Left forelimb (tissue), 1 donor: ENCODE measurements around the gene SORD.
"Not testable (repeated sequence)": the region's sequence is repeated elsewhere in the genome, so short reads cannot be mapped to it uniquely, and the experiment has no call there.

Experiments used
- DNase-seq: peaks from one replicate; pipeline ENCODE4 v3.0.0-alpha.2; 2018; ENCODE audit warnings: low spot score

SORD gene

DNA sequence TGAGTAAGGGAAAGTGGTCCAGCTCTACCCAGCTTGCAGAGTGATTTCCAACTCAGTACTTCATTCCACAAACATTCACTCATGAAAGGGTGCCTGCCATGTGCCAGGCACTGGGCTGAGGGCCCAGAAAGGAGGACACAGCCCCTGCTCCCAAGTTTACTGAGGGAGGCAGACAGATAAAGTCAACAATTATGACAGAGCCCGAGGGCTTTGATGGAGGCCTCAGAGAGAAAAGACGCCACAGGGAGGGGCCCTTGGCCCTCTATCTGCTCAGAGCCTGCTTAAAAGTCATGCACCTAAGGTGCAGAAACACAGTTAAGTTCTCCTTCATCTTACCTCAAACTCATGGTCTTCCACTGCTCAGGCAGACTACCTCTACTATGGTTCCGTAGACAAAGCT is 1.7 kb downstream of the SORD start:
- not testable (repeated sequence) for DNase-seq

DNA sequence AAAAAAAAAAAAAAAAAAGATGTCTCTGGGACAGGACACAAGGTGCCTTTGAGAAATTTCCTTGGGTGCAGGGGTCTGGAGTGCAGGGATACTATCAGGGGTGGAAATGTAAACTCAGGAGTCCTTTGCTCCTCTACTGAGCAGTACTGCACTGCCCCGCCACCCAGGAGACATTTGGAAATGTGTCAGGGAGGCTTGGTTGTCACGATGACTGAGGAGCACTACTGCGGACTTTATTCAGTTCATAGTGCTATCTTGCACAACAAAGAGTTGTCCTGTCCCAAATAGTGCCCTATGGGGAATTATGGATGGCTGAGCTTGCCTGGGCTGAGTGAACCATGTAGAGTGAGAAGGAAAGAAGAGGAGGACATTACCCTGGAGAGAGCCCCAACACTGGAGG is 2.6 kb downstream of the SORD start:
- DNase-seq, result not testable (repeated sequence)

DNA sequence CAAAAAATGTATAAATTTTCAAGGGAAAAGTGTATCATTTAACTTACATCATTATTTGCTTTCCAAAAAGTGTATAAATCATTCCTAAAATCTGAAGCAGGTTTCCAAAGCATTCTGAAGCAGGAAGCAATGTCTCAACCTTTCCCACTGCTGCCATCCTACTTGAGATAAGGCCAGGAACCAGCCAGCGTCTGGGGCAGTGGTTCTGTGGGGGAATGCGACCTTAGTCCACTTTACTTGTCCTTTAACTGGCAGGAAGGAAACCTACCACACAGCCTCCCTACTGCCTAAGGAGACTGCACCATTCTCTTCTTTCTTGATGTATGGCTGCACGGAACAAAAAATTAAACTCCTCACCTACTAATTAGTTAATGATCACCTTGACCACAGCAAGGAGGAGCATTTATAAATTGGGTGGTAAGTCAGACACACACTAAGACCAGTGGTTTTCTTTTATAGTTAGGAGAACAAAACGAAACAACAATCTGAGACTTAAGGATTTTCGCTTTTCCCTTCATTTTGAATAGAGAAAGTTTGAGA is 3.7 kb downstream of the SORD start:
- no peak for DNase-seq

DNA sequence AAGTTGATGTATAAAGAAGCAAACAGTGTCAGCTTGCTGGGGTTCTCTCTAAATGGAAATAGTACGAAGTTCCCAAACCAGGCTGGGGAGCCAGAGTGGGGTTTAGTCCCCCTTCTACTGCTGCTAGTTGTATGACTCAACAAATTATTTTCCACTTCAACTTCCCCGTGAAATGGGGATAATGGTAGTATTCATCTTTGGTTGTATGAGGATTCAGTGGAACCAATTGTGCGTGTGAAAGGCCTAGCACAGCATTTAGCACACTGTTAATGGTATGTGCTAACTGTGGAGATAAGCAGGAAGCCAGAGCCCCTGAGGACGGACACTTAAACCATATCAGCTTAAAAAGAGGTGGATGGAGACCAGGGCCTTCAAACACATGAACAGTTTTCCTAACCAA is 4.2 kb downstream of the SORD start:
- DNase-seq, result no peak

DNA sequence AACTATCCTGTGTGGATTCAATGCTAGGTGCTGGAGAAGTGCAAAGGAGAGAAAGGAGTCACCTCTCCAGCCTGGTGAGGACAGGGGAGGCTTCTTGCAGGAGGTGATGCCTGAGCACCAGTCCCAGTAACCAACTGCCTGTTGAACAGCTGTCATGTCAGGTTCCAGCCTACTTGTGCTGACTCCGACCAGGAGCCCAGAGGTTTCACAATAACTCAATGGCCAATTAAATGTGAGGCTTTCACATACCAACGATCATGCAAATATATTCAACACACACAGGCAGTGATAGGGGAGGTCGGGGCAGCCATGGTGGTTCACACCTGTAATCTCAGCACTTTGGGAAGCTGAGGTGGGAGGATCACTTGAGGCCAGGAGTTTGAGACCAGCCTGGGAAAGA is 7.7 kb downstream of the SORD start:
- DNase-seq, result no peak

DNA sequence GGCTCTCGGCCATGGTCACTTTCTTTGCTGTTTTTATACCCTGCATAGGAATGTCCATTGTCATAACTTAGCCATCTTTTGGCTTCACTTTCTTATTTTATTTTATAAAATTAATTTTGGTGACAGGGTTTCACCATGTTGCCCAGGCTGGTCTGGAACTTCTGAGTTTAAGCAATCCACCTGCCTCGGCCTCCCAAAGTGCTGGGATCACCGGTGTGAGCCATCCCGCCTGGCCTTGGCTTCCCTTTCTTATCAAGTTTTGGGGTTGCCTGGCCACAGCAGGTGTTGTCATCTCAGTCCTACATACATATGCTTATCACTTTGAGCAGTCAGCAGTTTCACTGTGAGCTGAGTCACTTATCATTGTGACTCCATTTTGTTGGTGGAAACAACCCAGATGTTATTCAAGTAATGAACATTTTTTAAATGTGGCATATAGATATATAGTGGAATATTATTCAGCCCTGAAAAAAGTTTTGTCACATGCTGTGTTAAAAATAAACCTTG is 8.6 kb downstream of the SORD start:
- DNase-seq, result not testable (repeated sequence)

DNA sequence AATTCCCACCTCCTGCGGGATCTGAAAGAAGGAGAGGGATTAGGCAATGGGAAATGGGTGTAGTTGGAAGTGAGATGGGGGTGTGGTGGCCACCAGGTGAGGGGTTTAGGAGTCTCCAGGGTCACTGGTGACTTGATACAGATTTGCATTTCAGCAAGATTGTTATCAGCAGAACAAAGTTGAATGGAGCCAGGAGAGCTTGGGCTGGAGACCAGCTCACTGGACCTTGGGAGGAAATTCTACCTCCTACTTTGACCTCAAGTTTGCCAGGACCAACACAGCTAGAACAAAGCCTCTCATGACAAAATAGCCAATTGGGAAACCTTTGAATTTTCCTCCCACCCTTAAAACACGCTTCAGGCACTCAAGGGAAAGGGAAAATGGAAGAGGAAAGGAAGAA is 9.5 kb downstream of the SORD start:
- DNase-seq, result not testable (repeated sequence)

DNA sequence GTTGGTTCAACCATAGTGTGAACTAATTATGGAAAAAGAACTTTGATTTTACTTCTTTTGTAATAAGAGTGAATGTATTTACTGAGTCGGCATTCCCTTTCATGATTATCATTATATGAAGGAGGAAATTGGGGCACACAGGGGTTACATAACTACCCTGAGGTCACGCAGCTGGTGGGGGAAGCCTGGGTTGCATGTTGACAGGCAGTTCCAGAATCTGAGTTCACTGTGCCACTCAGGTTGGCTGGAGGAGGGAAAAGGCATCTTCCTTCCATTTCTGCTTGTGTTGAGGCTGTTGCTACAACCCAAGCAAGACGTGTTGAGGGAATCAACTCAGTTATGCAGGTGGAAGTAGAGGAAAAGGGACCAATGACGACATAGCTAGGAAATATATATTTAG is 11.1 kb downstream of the SORD start:
- DNase-seq, result not testable (repeated sequence)

DNA sequence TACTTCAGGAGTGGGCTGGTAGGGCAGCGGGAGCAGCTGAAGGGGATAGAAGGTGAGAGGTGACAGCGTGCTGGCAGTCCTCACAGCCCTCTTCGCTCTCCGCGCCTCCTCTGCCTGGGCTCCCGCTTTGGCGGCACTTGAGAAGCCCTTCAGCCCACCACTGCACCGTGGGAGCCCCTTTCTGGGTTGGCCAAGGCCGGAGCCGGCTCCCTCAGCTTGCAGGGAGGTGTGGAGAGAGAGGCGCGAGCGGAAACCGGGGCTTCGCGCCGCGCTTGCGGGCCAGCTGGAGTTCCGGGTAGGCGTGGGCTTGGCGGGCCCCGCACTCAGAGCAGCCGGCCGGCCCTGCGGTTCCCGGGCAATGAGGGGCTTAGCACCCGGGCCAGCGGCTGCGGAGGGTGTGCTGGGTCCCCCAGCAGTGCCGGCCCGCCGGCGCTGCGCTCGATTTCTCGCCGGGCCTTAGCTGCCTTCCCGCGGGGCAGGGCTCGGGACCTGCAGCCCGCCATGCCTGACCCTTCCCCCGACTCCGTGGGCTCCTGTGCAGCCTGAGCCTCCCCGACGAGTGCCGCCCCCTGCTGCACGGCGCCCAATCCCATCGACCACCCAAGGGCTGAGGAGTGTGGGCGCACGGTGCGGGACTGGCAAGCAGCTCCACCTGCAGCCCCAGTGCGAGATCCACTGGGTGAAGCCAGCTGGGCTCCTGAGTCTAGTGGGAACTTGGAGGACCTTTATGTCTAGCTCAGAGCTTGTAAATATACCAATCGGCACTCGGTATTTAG is 11.8 kb downstream of the SORD start:
- not testable (repeated sequence) for DNase-seq

DNA sequence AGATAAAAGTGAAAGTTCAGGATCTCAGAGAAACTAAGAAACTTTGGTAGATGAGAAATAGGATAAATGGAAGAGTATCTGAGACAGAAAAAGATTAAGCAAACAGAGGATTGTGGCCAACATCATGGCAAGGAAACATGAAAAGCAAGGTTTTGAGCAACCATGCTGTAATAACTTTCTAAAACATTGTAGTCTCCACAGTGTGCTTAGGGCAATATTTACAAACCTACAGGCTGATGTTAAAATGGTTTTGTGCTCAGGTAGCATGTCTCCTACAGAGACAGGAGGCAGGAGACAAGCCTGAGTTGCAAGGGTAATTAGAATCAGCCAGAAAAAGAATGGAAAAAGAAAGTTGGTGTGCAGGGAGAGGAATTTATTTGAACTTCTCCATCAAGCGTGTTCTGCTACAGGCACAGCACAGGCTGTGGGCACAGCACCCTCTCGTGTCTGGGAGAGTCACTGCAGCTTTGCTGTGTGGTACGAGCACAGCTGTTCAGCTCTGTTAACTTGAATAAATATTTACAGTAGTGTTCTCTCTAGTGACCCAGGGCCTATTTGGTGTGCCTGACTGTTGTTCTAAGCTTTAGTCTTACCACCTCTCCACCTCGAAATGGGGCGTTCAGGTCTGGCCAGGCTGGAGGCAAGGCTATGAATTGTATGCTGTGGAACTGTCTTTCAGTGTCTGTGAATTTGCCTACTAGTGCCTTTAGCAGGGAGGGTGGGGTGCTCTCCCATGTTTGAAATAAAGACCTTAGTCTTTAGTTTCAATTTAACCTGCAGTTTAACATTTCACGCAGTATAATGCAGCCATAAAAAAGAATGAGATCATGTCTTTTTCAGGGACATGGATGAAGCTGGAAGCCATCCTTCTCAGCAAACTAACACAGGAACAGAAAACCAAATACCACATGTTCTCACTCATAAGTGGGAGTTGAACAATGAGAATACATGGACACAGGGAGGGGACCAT is 14.1 kb downstream of the SORD start:
- not testable (repeated sequence) for DNase-seq

DNA sequence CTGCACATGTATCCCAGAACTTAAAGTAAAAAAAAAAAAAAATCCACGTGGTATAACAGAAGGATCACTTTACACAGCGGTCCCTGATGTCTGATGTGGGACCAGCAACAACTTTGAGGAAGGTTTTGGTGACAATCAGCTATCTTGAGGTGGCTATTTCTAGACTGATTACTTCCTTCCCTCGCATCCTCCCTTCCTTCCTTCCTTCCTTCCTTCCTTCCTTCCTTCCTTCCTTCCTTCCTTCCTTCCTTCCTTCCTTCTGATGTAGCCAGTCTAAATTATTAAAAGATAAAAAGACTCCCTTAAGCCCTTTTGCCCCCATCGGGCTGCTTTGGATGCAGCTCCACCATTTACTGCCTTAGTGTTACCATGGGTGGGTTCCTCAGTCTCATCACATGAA is 14.9 kb downstream of the SORD start:
- DNase-seq, result no peak

DNA sequence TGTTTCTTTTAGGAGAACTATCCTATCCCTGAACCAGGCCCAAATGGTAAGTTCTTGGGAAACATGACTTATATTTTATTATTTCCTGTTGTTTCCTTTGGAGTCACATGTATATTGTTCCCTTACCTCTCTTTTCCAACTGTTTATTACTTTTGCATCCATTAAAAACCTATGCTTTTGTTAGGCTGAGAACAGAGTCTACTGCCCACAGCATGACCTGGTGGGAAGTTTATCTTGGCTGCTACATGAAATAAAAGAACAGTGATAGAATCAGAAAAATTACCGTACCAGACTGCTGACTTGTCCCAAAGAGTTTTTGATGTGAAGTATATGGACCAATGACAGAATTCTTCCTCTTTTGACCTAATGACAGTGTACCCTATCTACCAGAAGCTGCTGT is 17.4 kb downstream of the SORD start:
- DNase-seq, result not testable (repeated sequence)

DNA sequence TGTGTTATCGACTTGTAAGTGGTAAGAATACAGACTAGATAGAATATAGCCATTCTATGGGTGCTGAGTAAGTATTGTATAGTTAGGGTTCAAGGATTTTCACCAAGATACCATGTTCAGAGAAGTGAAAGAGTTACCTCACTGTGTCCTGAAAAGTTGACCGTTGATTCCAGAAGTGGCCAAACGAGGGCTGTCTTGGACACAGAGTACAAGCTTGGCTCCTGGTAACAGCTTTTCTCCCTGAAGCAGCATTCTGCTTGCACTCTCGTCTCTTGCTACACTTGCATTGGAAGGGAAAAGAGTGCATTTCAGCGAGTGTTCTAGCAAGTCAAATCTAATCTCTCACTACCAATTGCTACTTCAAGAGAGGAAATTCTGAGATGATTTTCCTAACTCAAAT is 18.5 kb downstream of the SORD start:
- not testable (repeated sequence) for DNase-seq

DNA sequence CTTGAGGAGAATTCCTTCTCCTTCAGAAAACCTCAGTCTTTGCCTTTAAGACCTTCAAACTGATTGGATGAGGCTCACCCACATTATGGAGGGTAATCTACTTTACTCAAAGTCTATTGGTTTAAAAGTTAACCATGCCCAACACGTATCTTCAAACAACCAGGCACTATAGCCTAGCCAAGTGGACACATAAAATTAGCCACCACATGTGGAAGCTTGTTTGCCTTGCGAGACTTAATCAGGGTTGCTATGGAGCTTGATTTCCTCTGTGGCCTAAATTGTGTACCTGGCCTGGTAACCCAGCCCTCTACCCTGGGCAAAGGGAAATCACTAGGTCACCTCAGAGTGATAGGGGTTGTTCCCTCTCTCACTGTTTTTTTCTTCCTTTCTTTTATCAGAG is 19.9 kb downstream of the SORD start:
- DNase-seq, result not testable (repeated sequence)

DNA sequence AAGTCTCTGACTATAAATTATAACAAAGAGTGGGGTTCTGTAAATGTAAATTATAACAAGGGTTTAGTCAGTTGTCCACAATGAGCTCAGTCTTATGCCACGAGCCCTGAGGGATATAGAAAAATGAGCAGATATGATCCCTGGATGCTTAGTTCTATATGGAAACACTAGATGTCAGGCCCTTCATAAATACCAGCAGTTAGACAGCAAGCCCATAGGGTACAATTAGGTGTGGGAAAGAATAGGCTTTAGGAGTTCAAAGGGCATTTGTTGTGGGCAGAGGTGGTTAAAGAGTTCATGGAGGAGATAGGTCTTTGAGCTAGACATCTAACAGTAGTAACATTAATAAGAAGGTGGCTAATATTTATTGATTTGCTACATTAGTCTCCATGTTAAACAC is 21.3 kb downstream of the SORD start:
- DNase-seq, result not testable (repeated sequence)

DNA sequence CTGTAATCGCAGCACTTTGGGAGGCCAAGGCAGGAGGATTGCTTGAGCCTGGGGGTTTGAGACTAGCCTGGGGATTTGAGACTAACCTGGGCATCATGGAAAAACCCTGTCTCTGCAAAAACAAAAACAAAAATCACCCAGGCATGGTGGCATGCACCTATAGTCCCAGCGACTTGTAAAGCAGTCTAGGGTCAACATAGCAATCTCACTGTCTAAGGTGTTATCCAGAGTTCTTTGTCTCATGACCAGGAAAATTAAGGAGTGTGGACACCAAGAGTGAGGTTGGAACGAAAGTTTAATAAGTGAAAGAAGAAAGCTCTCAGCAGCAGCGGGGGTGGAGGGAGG is 25.4 kb downstream of the SORD start:
- not testable (repeated sequence) for DNase-seq

DNA sequence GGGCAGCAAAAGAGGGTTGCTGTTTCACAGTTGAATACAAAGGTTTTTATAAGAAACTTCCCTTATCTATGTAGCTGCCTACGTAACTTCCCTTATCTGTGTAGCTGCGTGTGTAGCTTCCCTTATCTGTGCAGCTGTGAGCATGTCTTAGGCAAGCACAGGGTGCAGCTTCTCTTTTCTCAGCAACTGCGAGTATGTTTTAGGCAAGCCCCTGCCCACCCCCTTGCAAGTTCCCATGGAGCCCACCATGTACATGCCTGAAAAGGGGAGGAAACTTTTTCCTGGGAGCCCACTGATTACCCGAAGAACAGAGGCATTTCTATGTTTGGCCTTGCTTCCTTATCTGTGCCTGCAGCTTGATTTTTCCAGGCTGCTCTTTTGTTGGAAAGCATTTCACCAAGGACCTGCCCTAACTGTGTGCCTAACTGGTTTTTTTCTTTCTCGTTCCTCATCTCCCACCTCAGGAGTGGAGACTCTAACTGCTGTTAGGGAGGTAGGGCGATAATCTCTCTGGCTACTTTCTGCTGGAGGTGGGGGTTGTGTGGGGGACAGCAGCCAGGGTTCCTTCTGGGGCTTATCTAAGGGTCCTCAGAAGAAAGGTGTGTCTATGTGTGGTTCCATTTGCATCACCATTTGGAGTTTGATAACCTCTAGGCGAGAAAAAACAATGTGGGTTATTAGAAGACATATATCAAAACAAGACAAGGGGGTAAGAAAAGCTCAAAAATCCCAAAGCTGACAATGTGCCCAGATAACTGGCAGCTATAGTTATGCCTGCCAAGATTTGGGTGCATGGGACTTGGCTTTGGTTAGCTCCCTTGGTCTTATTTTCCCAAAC is 26.0 kb downstream of the SORD start:
- DNase-seq, result no peak

DNA sequence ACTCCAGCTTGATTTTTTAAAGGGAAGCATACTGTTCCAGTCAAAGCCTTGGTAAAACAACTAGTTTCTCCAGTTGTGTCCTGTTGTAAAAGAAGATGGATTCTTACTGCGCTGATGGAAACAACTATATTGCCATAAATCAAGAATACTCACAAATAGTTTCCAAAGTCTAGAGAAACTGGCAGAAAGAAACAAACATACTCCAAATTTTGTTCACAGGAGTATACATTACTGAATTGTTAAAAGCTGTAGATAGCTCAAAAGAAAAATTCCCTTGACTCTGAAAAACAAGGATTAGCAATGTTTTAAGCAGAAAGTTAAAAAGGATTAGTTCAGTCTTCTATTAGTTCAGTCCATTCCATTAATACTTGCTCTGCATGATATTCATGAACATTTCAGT is 27.6 kb downstream of the SORD start:
- no peak for DNase-seq

DNA sequence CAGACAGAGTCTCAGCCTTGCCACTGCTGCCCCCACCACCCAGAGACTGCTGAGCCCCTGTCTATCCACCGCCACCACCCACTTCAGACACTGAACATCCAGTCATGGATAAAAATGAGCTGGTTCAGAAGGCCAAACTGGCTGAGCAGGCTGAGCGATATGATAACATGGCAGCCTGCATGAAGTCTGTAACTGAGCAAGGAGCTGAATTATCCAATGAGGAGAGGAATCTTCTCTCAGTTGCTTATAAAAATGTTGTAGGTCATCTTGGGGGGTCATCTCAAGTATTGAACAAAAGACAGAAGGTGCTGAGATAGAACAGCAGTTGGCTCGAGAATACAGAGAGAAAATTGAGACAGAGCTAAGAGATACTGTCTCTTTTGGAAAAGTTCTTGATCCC is 29.7 kb downstream of the SORD start:
- not testable (repeated sequence) for DNase-seq

DNA sequence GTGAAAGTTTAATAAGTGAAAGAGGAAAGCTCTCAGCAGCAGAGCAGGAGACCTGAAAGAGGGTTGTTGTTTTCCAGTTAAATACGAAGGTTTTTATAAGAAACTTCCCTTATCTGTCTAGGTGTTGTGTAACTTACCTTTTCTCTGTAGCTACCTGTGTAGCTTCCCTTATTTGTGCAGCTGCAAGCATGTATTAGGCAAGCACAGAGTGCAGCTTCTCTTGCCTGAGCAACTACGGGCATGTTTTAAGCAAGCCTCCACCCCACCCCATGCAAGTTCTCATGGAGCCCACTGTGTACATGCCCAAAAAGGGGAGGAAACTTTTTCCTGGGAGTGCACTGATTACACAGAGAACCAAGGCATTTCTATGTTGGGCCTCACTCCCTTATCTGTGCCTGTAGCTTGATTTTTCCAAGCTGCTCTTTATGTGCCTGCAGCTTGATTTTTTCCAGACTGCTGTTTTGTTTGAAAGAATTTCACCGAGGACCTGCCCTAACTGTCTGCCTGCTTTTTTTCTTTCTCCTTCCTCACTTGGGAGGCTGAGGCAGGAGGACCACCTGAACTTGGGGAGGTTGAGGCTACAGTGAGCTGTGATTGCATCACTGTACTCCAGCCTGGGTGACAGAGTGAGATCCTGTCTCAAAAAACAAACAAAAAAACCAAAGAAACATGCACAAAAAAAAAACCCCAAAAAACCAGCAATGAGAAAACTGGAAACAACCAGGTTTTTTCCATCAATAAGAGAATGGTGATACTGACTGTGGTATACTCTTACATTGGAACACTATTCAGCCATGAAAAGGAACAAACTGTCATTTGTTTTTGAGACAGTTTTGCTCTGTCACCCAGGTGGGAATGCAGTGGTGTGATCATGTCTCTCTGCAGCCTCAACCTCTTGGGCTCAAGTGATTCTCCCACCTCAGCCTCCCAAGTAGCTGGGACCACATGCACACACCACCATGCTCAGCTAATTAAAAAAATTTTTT is 36.0 kb downstream of the SORD start:
- not testable (repeated sequence) for DNase-seq
